Measurements from ENCODE around the gene APBA1.

The APBA1 gene

DNA sequence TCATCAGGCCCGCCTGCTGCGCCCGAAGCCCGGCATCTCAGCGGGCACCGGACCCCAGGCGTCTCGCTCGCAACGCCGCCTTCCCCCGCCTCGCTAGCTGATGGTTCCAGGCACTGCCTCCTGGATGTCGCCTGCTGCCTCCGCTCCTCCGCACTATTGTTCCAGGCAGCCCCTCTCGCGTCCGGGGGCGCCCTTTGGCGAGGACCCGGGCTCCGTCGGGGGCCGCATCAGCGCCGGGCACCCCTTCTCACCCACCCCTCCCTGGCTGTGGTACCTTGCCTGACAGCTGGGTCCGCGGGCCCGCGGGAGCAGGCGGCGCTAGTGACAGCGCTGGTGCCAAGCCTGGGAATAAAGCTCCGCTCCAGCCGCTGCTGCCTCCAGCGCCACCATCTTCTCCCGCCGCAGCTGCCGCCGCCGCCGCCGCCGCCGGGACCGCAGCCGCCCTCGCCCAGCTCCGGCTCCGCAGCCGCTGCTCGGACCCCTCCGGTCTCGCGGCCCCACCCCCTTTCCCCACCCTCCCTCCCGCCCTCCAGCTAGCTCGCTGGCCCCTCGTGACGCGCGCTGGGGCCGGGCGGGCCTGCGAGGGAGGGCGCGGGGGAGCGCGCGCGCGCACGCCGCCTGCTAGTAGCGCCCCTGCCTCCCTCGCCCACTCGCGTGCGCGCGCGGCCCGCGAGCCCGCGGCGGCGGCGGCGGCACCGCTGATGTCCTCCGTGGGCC, at the start of gene APBA1:
APBA1 (minus strand) TSS at position 493 of the 717 bp plus-strand sequence.
- peak; percentile 56 for DNase-seq

DNA sequence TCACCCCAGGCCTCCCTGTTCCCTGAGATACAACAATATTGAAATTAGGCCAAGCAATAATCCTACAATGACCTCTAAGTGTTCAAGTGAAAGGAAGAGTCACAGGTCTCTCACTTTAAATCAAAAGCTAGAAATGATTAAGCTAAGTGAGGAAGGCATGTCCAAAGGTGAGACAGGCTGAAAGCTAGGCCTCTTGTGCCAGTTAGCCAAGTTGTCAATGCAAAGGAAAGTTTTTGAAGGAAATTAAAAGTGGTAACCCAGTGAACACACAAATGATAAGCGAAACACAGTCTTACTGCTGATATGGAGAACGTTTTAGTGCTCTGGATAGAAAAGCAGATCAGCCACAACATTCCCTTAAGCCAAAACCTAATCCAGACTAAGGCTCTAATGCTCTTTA, 47.8 kb upstream of the APBA1 start:
- no peak for DNase-seq

DNA sequence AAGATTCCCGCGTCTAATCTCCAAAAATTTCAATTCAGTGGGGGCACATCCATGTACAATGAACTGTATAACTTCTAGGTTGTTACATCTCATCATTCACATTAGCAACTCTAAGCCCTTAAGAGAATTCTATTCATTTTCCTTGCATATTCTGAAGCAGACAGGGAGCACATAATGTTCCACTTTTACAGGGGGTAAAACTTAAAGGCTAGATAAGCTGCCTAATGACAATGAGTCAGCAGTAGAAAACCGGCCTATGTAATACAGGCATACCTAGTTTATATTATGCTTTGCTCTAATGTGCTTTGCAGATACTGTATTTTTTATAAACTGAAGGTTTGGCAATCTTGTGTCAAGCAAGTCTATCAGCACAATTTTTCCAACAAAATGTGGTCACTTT, 47.2 kb upstream of the APBA1 start:
- no peak for DNase-seq

DNA sequence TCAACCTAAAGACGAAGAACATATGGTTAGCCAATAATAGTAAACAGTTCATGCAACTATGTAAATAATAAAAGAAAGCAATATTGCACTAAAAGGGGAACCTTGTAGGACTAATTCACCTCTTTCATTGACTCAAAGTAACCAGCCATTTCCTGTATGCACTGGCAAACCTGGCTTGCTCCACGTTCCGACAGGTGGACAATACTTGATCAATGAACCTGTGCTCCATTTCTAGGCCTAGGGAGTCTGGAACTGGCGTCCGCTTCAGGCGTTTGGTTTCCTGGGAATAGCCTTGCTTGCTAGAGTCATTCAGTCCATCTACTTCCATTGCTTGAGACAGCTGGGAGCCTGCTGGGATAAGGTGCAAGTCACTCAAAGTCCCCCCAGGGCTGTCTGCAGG, 46.0 kb upstream of the APBA1 start:
- no peak for DNase-seq

DNA sequence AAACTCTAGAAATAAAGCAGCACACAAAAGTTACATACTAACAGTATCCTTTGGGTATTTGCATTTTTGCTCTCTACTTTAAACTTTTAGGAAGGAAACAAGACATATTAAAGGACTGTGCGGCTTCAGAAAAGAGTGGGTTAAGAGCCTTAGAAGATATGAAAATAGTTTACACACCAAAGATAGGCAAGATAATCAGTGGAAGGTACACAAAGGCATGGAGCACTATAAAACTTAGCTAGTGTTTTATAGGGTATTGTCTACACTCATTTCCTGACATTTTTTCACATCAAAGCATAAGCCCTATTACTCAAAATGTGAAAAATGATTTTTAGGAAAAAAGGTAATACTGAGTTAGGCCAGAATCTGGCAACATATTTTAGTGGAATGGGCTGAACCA, 43.7 kb upstream of the APBA1 start:
- DNase-seq, result no peak

DNA sequence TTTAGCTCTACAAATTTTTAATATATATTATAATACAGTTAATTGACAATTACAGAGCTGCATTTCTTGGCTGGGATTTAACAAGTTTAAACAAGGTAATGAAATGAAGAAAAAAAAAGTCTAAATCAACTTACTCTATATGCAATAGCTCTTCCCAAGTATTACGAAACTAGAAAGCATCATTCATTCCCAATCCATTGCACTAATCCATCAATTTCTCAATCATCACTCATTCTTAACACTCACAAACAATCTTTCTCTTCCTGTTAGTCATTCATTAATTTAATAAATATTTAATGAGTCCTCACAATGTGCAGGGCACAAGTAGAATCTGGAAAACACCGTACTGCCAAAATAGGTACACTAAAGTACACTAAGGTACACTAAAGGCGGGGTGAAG, 42.9 kb upstream of the APBA1 start:
- no peak for DNase-seq

DNA sequence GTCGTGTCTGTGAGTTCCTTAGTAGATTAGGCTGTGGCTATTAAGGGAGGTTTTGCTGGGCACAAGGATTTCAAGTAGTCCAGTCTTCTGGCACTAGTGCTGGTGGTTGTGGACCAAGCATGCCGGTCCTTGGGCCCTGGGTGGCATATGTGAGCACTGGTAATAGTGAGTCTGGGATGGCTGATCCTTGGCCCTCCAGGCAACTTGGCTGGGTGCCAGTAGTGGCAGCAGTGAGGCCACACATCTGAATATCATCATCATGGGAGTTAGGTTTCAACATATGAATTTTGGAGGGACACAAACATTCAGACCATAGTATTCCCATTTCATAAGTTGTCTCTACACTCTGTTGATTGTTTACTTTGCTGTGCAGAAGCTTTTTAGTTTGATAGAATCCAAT, 25.3 kb upstream of the APBA1 start:
- no peak for DNase-seq

DNA sequence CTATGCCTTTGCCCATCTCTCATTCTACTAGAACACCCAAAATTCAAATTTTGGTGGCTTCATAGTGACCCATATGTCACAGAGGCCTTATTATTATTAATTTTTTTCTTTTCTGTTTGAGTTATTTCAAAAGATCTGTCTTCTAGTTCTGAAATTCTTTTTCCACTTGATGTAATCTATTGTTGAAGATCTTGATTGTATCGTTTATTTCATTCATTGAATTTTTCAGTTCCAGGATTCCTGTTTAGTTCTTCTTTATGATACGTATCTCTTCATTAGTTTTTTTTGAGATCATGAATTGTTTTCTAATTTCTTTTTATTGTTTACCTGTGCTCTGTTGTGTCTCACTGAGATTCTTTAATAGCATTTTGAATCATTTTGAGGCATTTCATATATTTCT, 24.6 kb upstream of the APBA1 start:
- DNase-seq, result no peak

DNA sequence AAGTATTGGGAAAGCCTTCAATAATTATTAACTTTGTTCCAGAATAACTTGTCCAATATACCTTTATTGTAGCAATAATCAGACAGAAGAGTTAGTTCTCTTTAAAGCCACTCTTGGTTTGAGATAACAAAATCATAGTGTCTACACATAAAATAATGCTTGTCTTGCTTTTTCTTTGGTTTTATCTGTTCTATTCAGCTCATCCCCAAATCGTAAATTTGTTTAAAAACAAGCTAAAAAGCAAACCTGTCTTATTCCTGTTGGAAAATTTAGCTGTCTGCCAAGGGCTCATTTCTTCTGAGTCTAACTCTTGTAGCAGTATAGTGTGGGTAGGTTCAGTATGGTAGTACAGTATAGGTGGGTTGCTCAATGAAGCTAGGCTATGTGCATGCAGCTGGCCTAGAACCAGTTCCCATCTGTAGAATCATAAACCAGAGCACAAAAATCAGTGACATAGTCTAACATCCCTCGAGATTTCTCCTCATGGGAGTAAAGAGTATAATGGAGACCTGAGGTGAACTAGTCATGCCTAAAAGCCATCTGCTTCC, 17.9 kb upstream of the APBA1 start:
- DNase-seq, result no peak

DNA sequence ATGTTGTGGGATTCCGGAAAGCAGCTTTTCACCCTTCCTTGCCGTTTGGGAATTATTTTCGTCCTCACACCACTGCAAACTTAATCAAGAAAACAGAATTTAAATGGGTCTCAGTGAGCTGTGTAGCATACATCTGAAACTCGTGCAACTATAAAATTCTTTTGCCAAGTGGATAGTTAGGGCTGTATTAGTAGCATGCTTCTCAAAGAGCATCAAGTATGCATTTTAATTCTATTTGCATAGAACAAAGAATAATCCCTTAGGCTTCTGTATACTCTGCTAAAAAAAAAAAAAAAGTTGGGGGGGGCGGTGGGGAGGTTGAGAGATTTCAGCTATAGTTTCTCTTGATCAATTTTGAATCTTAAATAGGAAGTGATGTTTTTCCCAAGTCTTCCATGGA, 11.8 kb upstream of the APBA1 start:
- DNase-seq, result no peak

DNA sequence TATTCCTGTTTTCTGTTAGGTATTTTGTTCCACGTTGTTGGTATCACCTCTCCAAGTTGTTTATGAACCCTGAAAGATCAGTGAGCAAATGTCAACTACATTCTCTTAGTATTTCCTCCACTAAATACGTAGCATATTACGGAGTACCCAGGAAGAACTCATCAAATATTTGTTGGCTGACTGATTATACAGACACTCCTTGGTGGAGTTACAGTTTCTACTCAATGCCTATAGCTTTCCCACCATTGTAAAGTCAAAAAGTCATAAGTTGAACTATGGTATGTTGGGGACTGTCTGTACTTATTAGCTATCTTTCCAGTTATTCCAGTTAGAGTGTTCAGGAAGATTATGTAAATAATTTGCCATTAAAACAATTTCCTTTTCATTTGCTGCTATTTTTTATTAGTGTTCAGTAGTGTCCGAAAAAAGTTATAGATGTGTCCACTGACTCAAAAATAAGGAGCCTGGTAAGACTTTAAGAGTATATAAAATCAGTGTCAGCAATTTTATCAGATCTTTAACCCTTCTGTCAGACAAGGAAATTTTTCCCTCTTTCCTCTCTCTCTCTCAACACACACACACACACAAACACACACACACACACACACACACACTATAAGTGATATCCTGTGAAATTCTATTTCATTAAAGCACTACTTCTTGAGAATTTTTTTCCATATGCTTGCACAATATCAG, 6.8 kb upstream of the APBA1 start:
- no peak for DNase-seq

DNA sequence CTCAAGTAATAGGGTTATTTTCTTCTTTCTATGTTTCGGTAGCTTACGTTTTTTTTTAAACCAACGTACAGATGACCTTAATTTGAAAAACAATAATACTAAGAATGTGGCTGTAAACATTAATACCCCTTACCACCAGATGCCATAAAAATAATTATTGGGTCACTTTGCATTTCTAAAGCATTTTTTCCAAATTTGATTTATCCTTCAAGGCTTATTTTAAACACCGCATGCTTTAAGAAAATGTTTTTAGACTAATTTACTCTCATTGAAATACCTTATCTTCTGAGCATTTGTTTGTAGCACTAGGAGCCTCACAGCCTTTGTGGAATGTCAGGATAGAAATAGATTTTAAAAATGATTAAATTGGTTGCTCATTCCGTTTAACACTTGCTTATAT, 5.8 kb upstream of the APBA1 start:
- DNase-seq, result no peak

DNA sequence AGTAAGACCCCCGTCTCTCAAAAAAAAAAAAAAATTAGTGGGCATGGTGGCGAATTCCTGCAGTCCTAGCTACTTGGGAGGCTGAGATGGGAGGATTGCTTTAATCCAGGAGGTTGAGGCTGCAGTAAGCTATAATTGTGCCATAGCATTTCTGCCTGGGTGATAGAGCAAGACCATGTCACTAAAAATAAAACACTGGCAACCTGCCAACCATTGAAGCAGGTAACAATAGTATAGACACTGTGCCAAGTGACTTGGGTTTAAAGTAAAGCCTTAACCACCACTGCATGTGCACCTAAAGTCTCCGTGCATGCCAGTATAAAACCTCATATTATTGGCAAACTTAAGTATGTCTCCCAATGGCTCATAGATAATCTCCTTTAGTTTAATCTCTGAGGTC, 3.4 kb upstream of the APBA1 start:
- no peak for DNase-seq

DNA sequence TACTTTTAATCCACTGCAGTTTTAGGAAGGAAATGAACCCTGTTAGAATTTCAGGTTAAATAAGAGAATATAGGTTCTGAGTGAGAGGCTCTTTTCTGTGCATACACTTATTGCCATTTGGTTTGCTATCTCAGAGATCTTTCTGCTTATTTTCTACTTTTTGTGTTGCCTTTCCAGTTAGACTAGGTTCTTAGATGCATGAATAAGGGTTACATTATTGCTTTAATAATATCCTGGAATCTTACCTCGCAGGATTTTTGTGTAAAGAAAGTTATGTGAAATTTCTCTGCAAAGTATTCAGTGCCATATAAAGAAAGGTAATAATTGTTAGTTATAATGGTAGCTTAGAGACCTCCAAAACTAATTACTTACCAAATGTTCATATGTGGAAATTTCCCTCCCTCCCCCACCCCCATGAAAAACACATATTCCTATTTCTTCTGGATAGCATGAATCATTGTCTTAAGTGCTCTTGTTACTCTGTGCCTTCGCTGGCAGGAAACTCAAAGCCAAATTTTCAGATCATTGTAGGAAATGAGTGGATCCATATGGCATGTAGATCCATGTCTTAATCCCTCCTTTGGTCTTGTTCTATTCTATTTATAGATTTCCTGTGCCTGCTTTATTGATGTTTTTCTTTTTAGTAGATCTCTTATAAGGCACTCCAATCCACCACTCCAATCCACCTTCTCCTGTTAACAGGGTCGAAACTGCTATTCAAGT, 2.7 kb upstream of the APBA1 start:
- no peak for DNase-seq

DNA sequence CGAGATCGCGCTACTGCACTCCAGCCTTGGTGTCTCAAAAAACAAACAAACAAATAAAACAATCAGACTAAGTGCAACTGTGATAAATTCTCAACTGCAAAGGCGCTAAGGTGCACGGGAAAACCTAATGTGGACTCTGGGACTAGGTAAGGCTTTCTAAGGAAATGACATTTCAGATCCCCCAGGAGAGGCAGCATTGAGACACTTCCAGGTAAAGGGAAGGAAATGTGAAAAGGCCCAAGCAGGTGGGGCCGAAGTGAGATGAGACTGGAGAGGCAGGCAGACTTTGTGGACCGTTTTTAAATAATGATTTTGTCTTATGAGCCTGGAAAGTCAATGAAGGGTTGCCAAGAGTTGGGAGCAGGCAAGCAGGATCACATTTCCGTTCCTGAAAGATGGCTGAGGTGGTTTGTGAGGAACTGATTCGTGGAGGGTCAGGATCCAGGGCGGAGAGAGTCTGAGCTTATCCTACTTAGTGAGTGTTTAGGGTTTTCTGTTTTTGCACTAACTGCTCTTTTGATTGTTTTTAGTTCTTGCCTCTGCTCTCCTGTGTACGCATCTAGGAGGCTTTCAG, 2.0 kb upstream of the APBA1 start:
- no peak for DNase-seq

DNA sequence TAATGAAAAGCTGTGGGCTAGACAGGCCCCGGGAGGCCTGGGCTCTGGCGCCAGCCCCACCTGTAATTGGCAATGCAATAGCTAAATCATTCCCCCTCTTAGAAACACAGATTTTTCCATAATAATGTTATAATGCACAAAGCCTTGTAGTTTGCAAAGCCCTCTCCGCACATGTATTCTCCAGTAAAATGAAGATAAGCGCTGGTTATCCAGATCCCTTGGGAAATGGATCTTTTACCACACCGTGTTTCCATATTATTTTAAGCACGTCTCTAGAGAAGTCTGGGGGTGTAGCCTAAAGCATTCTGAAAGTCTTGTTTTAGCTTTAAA, 1.1 kb upstream of the APBA1 start:
- DNase-seq, result no peak

DNA sequence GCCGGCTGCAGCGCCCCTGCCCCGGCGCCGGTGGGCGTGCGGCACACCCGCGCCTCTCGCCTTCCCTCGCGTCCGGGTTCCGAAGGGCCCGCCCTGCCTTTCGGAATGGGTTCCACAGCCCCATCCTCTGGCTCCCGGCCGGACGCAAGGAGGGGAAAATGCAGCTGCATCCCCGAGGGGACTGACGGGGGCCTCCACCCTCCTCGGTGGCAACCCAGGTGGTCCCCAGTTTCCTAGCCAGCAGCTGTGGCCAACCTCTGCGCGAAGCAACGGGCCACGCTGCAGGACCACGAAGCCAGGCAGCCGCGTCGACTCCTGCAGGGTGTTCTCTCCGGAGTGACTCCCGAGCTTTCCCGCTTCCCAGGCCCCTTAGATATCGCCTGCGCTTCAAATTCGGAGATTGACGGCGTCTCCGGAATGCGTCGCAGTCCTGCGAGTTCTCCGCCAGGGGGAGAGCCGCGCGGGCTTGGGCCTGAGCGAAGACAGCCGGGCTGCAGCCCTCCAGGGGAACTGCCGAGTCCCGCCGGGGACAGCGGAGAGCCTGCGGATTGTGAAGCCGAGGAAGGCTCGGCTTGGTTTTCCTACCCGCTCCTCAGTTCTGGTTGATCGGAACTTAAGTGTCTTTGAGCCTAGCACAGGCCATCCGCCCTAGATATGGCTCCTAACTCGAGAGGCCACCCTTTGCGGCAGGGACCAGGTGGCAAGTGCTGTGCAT, 582 bp upstream of the APBA1 start:
- DNase-seq, result peak; percentile 69

DNA sequence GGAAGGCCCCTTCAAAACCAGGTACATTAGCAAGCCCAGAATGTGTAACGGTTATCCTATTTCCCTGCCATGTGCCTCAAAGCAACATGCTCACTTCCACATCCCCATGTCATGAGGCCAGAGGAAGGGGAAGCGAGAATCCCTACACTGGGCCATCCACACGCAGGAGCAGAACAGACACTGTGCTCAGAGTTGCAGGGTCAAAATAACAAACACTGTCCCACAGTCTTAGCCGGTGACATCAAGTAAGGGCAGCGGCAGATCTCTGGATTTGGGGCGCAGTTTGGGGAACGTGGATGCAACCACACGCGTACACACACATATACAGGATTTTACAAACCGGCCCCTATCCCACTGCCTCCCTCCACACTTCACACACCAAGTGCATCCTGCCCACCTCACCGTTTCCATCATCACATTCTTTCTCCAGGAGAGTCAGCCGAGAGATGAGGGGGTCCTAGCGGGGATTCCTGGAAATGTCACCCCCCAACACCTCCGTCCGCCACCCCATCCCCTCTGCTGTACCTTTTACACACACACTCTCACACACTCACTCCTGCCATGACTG, 776 bp downstream of the APBA1 start:
- DNase-seq, result no peak

DNA sequence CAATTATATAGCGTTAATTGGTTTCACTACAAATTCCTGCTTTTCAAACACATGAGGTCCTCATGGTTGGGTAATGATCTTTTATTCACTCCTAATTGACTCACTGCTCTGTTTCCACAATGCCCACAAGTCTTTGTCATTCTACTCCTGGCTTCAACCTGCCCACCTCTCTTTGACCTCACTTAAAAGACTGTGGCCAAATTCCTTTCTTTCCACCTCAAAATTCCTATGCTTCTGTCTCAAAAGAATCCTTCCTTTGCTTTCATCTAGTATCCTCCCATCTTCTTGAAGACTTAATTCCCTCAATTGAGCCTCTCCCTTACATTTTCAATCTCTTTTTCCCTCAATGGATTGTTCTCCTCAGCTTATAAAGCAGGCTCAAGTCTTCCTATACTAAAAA, 4.9 kb downstream of the APBA1 start:
- no peak for DNase-seq

DNA sequence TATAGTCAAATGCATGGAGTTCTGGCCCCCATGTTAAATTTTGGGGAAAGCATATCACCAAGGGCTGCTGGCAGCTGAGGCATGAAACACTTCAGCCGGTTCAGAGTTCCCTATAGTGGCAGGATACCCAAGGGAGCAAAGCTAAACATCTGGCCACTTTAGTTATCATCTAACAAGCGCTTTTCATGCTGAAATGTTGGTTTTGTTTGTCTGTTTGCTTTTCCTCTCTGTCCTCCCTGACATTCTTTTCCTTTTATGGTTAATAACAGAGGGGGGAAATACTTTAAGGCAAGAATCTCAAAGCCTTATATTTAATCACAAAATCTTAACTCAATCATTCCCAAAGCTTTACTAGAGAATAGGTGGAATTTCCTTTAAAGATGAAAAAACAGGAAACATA, 11.9 kb downstream of the APBA1 start:
- no peak for DNase-seq

DNA sequence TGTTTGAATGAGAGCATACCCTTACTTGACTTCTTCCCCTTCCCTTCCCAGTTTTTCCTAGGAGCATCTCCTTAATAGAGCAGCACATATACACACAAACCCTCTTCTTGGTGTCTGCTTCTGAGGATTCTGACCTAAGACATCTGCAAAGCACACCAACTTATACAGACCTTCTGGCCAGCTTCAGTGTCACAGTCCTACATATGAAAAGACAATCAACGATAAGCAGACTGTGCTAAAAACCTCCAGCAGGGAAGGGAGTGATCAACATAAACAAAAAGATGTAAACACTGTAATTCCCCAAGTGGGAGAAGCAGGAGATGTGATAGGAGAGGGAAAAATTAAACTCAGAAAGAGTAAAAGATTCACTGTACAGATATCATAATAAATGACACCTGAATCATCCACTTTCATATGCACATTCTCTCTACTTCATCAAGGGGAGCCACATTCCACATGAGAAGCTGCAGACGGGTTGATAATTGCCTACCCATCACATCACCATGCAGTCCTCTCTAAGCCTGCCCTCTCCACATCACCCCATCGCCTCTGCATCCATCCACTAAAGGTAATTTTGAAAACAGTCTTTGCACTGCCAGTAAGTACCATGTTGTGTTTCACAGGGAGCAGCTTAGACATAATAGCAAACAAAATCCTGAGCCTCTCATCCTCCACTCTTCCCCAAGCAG, 13.0 kb downstream of the APBA1 start:
- DNase-seq, result no peak

DNA sequence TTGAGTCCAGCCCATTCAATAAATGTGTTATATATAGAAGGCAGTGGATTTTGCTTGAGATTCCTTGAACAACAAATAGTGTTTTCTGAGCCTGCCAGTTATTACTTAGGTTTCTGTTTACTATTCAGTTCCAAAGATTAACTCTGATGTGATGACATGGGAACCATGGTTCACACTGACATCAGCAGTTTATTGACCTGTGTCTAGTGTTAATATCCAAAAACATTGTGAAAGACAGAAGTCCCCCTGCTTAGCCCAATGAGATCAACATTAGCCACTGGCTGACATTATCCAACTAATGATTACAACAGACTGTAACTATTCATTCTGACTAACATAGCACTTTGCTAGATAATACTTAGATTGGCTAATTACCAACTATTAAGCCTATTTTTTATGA, 14.9 kb downstream of the APBA1 start:
- no peak for DNase-seq
